OCI-LY3 (cell line): Measurements from ENCODE around the gene TMEM38A.

ENCODE experiments used
- H2AFZ ChIP-seq: fragments of 200-600, 300-600 bp; shearing (Covaris generic); 2 replicates; pipeline ENCODE4 v1.6.0; 2014; ENCODE audit warnings: antibody characterized with exemption, low read depth, low read length
- H3K27ac ChIP-seq: fragments of 200-600, 300-600 bp; sonication (generic); 2 replicates; pipeline ENCODE4 v1.5.1; 2014; ENCODE audit warnings: mild to moderate bottlenecking, low read length, moderate library complexity, mixed read lengths
- H3K27me3 ChIP-seq: fragments of 200-600, 300-600 bp; sonication (generic); 2 replicates; pipeline ENCODE4 v1.6.1; 2014; ENCODE audit warnings: low read depth, low read length, mixed read lengths
- H3K36me3 ChIP-seq: fragments of 200-600, 300-600 bp; sonication (generic); replicated peaks from 2 replicates; pipeline ENCODE3; 2014; ENCODE audit warnings: low read depth, low read length, mixed read lengths
- H3K4me1 ChIP-seq: fragments of 300-600, 200-600 bp; sonication (generic); 2 replicates; pipeline ENCODE4 v1.6.1; 2014; ENCODE audit warnings: low read length, mixed read lengths
- H3K4me2 ChIP-seq: fragments of 200-600, 300-600 bp; sonication (generic); 2 replicates; pipeline ENCODE4 v1.6.1; 2014; ENCODE audit warnings: low read length, mixed read lengths
- H3K4me3 ChIP-seq: fragments of 300-600, 200-600 bp; sonication (generic); 2 replicates; pipeline ENCODE4 v1.5.1; 2014; ENCODE audit warnings: antibody characterized with exemption, mild to moderate bottlenecking, low read length, moderate library complexity
- H3K79me2 ChIP-seq: fragments of 300-600, 200-600 bp; shearing (Covaris generic); 2 replicates; pipeline ENCODE4 v1.6.1; 2014; ENCODE audit warnings: mild to moderate bottlenecking, low read length, mixed read lengths
- H3K9ac ChIP-seq: fragments of 300-600, 200-600 bp; shearing (Covaris generic); 2 replicates; pipeline ENCODE4 v1.6.0; 2014; ENCODE audit warnings: mild to moderate bottlenecking, low read length, moderate library complexity
- H3K9me3 ChIP-seq: fragments of 200-600, 300-600 bp; shearing (Covaris generic); 2 replicates; pipeline ENCODE4 v1.6.1; 2014; ENCODE audit warnings: low read length, mixed read lengths; ENCODE audit not compliant: insufficient read depth
- H4K20me1 ChIP-seq: fragments of 200-600, 300-600 bp; sonication (generic); 2 replicates; pipeline ENCODE4 v1.6.1; 2016; ENCODE audit warnings: low read length, mixed read lengths; ENCODE audit not compliant: insufficient read depth
- EZH2phosphoT487 ChIP-seq: fragments of 200-600 bp; shearing (Covaris generic); IDR thresholded peaks from 2 replicates; pipeline ENCODE4 v1.6.1; 2018; ENCODE audit warnings: antibody characterized with exemption, mixed run types, low read depth
- TF ChIP-seq, protein P1 (sequence below): fragments of 200-600, 300-600 bp; sonication (generic); IDR thresholded peaks from 2 replicates; pipeline ENCODE4 v1.5.1; 2014; ENCODE audit warnings: antibody characterized with exemption, low read length, low read depth

Gene TMEM38A

GRCh38 chr19:16736709-16737108, 75.8 kb downstream of the TMEM38A start:
- Histone ChIP-seq H3K4me1 (no peaks in the 10 kb centered on the region), H3K9me3 (no peaks in the 10 kb centered on the region), H3K36me3 (no peaks in the 10 kb centered on the region), H3K4me3 (no peak overlapping the region), H4K20me1 (no peaks in the 10 kb centered on the region), H2AFZ (no peak overlapping the region), H3K27me3 (no peaks in the 10 kb centered on the region; the same call in 1 of the 2 replicates), H3K4me2 (no peak overlapping the region), H3K9ac (no peak overlapping the region), H3K27ac (no peak overlapping the region), H3K79me2 (no peaks in the 10 kb centered on the region)
- no peak for TF ChIP-seq EZH2phosphoT487
- TF ChIP-seq, protein P1, sequence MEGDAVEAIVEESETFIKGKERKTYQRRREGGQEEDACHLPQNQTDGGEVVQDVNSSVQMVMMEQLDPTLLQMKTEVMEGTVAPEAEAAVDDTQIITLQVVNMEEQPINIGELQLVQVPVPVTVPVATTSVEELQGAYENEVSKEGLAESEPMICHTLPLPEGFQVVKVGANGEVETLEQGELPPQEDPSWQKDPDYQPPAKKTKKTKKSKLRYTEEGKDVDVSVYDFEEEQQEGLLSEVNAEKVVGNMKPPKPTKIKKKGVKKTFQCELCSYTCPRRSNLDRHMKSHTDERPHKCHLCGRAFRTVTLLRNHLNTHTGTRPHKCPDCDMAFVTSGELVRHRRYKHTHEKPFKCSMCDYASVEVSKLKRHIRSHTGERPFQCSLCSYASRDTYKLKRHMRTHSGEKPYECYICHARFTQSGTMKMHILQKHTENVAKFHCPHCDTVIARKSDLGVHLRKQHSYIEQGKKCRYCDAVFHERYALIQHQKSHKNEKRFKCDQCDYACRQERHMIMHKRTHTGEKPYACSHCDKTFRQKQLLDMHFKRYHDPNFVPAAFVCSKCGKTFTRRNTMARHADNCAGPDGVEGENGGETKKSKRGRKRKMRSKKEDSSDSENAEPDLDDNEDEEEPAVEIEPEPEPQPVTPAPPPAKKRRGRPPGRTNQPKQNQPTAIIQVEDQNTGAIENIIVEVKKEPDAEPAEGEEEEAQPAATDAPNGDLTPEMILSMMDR, result no peak

- Histone ChIP-seq H3K4me1 (no peaks in the 10 kb centered on the region), H3K9ac (no peak overlapping the region), H3K36me3 (no peaks in the 10 kb centered on the region), H3K4me3 (no peak overlapping the region), H2AFZ (no peak overlapping the region), H3K79me2 (no peaks in the 10 kb centered on the region), H4K20me1 (no peaks in the 10 kb centered on the region), H3K9me3 (no peaks in the 10 kb centered on the region), H3K27me3 (no peaks in the 10 kb centered on the region; the same call in 1 of the 2 replicates), H3K4me2 (no peak overlapping the region), H3K27ac (no peak overlapping the region)
- TF ChIP-seq, protein P1, result no peak
- TF ChIP-seq EZH2phosphoT487, result no peak
These were observed 77.0 kb downstream of the TMEM38A start for GRCh38 chr19:16737911-16738310.

DNA sequence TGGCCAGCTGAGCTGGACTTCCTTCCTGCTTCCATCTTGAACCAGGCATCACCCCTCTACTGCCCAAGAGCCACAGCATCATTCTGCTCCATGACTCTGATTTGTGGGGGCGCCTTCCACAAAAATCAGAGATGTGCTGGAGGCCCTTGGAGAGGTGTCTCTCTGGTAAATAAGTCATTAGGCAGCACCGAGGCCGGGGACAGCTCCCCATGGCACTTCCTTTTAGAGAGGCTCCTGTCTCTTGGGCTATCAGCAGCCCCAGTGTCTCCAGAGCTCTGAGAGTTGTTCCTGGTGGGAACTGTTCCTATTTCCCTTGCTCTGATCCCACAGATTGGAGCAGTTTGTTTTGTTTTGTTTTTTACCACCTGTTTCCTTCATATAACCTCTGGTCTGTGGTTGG, 78.6 kb downstream of the TMEM38A start:
- no peak overlapping the region for H3K27ac ChIP-seq

More for the DNA sequence above, 78.6 kb downstream of the TMEM38A start:
- TF ChIP-seq EZH2phosphoT487, result no peak
- TF ChIP-seq, protein P1, result no peak
- Histone ChIP-seq H3K79me2 (no peaks in the 10 kb centered on the region), H2AFZ (no peak overlapping the region), H4K20me1 (no peaks in the 10 kb centered on the region), H3K4me1 (no peaks in the 10 kb centered on the region), H3K36me3 (no peaks in the 10 kb centered on the region), H3K9me3 (no peaks in the 10 kb centered on the region), H3K9ac (no peak overlapping the region), H3K4me3 (no peak overlapping the region), H3K27me3 (no peaks in the 10 kb centered on the region; the same call in 1 of the 2 replicates), H3K4me2 (no peak overlapping the region)
